GM19372 (cell line): ENCODE results near the gene CHRNA4.

Experiments used
- ATAC-seq: cut with Tn5 transposase; IDR thresholded peaks from one replicate; pipeline ENCODE4 v1.9.1; 2021; ENCODE audit warnings: mild to moderate bottlenecking, low read depth, moderate library complexity; ENCODE audit not compliant: unreplicated experiment

CHRNA4 gene

DNA sequence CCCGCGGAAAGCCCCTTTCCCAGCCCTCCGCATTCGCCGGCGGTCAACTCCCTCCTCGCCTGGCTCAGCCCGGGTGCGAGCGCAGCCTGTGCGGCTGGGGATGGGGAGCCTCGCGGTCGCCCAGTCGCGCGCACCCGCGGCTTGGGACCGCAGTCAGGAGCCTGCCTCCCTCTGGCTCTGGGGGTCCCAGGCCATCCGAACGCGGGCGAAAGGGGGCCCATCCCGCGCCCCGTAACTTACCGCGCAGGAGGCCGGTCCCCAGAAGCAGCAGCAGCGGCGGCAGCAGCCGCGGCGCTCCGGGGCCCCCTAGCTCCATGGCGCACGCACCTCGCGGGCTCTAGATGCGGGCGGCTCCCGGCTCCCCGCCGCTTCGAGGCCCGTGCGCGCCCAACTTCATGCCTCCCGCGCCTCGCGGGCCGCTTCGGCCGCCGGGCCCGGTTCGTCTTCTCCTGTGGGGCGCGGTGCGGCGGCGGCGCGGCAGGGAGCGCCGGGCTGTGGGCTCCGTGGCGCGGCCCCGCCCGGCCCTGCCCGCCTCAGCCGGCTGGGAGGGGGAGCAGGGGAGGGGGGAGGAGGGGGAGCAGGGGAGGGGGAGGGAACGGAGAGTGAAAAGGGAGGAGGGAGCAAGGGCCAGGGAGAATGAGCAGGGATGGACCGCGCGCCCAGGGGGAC, at the start of gene CHRNA4:
TSS of gene CHRNA4 (minus strand) at position 500 of the 669 bp plus-strand sequence. CDS start at position 316, 184 bp downstream.
- ATAC-seq = no peak

GRCh38 chr20:63409834-63410435, 48.8 kb upstream of the CHRNA4 start:
- no peak for ATAC-seq

DNA sequence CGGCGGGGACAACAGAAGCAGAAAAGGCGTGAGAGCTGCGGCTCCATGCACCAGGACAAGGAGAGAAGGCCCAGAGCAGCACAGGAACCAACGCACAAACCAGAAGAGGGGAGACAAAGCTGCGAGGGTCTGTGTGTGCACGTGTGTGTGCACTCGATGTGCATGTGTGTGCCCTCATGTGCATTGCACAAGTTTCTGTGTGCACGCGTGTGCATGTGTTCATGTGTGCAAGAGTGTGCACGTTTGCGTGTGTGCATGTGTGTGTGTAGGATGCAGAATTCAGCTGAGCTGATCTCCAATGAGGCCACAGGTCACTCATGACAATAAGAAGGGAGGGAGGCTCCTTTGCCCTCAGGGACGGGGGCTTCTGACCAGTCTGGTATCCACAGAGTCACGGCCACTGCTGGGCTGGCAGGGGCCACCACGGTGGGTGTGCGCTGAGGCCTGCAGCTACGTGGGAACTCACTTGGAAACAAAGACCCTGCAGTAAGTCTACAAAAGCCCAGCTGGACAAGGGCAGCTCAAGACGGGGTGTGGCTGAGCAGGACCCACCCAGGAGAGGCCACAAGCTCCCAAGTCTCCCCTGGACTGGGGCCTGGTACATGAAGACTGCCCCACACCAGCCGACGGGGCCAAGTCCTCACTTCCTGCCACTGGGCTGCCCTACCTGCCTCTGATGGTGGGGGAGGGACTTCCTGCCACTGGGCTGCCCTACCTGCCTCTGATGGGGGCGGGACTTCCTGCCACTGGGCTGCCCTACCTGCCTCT, 48.1 kb upstream of the CHRNA4 start:
- no peak for ATAC-seq

DNA sequence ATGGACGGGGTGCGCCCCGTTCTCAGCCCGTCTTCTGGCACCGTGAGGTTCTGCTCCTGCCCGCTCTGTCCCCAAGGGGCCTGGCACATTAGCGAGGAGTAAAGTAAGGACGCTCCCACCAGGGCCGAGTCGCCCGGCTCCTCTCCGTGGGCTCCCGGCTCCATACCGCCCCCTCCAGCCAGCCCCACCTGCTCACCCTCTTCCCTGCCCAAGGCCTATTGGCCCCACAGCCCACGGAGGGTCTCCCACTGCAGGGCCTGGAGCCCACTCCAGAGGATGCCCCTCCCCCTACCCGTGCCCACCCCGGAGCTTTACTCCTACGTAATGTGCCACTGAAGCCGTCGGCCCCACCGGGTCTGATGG, 47.5 kb upstream of the CHRNA4 start:
- no peak for ATAC-seq

DNA sequence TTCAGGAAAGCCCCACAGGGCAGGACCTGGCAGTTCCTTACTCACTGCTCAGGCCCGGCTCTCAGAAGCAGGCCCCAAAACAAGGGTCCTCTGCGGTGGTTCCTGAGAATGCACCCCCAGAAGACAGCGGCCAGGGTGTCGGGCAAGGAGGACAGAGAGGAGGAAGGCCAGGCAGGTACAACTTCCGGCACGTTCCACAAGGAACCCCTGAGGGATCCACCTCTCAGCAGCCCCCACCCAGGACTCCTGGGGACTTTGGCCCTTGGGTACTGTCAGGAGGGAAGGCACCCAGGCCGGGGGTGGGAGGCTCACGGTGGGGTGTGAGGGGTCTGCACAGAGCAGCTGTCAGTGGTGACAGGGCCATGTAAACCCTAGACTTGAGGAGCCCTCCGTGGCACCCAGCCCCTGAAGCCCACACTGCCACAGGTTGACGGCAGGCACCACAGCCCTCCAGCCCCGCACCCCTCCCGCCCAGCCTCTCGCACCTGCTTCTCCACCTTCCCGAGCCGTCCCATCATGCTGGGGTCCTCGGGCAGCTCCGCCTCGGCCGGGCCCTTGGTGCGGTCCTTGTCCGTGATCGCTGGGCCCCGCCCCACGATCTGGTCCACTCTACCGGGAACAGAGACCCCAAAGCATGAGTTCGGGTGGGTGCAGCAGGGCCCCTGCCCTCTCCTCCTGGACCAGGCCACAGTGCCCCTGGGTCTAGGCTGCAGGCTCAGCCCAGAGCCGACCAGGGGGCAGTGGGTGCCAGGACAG, 47.0 kb upstream of the CHRNA4 start:
- ATAC-seq = no peak

GRCh38 chr20:63406617-63407245, 45.6 kb upstream of the CHRNA4 start:
- ATAC-seq = no peak

- ATAC-seq = no peak
Measured at GRCh38 chr20:63406011-63406410, 44.9 kb upstream of the CHRNA4 start.

- no peak for ATAC-seq
Measured at GRCh38 chr20:63405102-63405730, 44.1 kb upstream of the CHRNA4 start.

- ATAC-seq = no peak
Measured at GRCh38 chr20:63404129-63405085, 43.3 kb upstream of the CHRNA4 start.

DNA sequence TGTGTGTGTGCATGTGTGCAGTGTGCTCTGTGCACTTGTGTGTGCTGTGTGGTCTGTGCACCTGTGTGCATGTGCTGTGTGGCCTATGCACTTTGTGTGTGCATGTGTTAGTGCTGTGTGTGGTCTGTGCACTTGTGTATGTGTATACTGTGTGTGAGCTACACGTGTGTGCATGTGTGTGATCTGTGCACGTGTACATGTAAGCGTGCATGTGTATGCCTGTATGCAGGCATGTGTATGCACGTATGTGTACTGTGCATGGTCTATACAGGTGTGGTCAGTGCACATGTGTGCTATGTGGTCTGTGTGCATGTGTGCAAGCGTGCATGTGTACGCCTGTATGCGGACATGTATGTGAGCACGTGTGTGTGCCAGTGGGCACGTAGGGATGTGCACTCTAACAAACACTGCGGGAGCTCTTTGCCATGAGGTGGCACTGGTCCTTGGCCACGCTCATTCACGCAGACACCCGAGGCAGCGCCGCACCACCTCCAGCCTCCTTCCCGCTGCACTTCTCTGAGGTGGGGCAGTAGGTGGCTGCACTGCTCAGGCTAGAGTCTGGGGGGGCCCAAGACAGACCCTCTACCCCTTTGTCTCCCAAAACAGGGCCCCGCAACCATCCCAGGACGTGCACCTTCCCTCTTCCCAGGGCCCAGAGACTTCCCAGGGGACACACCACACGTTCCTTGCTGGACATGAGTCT, 42.4 kb upstream of the CHRNA4 start:
- no peak for ATAC-seq

DNA sequence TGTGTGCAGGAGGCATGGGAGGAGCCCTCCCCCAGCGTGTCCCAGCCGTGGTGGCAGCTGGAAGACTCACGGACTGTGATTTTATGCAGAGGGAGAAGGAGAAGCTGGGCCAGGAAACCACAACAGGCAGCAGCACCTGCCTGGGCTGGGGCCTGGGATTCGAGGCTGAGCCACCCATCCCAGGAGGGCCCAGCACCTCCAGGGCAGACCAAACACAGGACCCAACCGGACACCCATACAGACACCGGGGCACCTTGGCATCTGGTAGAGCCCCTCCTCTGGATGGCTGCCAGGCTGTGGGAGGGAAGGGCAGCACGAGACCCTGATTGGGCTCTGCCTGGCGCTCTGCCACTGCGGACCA, 41.7 kb upstream of the CHRNA4 start:
- no peak for ATAC-seq

DNA sequence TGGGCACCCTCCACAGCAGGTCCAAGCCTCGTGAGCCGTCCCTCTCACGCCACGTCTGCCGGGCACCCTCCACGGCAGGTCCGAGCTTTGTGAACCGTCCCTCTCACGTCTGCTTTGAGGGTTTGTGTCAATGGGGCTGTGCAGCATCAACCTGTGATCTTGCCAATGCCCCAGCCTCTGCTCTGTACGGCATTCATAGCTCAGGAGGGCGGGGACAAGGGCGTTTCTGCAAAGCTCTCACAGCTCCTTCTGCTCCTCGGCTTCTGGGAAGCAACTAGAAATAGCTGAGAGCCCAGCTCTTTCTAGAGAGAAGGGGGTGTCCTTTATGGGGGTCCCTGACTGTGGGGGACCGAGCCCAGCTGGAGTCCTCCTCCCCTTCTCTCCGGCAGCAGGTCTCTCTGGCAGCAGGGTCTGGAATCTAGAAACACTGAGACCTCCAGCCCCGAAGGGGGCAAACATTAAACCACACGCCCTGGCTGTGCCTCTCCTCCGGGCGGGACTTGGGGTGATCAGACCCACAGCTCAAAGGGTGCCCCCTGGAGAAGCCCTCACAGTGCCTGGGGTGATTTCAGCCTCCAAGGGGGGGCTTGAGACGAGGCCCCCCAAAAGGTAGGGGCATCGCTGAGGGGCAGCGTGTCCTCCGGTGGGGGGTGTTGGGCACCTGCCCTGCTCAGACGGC, 41.2 kb upstream of the CHRNA4 start:
- no peak for ATAC-seq

DNA sequence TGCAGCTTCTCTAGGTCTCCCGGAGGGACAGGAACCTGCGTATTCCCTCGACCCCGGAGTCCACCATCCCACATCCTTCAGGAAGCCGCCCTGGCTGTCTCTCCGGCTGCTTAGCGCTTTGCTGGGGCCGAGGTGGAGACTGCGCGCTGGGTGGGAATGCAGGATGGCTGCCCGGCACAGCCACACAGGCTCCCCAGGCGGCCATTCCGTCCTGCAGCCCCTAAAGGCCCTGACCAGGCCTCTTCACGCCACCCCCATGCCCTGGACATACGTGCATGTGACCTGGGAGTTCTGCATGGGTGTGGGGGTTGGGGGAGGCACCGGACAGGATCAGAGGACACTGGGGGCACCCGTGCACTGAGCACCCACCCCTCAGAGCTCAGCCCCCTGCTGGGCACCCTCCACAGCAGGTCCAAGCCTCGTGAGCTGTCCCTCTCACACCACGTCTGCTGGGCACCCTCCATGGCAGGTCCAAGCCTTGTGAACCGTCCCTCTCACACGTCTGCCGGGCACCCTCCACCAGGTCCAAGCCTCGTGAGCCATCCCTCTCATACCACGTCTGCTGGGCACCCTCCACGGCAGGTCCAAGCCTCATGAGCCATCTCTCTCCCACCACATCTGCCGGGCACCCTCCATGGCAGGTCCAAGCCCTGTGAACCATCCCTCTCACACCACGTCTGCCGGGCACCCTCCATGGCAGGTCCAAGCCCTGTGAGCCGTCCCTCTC, 40.4 kb upstream of the CHRNA4 start:
- ATAC-seq = no peak

GRCh38 chr20:63400486-63401210, 39.5 kb upstream of the CHRNA4 start:
- no peak for ATAC-seq

DNA sequence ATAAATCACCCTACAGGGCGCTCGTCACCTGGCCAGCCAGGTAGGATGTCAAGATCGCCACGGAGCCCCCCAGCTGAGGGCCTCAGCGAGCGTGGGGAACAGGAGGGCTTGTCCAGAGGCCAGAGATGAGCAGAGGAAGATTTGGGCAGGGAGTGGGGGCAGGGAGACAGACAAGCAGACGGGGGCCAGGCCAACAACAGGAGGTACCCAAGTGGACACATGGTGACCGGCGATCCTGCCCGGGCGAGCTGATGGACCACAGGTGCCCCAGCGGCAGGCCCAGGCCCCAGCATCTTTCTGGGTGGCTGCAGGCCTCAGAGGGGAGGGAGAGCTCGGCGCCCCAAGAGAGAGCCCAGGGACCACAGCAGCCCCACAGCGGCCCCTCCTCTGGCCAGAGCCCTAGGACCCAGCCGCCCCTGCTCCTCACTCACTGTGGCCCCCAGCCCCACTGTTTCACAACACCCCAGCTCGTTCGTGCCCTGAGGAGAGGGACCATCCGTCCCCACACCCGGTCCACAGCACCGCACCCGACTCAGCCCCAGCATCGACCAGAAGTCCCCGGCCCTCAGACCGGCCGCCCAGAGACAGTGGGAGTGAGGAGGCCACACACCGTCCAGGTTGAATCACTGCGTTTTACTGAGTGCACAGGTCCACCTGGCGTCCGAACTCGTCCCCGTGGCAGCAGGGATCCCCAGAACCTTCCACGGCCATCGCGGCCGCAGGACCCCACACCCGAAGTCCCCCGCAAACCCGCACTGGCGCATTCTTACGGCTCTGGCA, 38.6 kb upstream of the CHRNA4 start:
- no peak for ATAC-seq
